Iris pigment epithelial cell (primary cell): ENCODE data around the gene NF1.
"Not testable (repeated sequence)": the region's sequence is repeated elsewhere in the genome, so short reads cannot be mapped to it uniquely, and the experiment has no call there.

Experiments
- DNase-seq: peaks from one replicate; pipeline ENCODE4 v3.0.0-alpha.2; 2011; ENCODE audit warnings: low read depth

The NF1 gene

GRCh38 chr17:31132977-31133376 lies 38.2 kb downstream of the NF1 start:
- DNase-seq, result no peak

DNA sequence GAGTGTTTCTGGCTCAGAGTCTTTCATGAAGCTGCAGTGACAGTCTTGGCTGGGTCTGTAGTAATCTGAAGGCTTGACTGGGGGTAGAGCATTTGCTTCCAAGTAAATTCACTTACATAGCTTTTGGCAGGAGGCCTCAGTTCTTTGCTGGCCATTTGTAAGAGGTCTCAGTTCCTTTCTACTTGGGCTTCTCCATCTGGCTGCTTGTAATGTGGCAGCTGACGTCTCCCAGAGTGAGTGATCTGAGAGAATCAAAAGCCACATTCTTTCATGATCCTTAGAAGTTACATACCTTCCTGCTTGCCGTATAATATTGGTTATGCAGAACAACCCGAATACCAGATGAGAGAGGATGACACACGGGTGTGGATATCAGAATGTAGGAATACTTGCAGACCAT lies 39.8 kb downstream of the NF1 start:
- peak; percentile 34 for DNase-seq

DNA sequence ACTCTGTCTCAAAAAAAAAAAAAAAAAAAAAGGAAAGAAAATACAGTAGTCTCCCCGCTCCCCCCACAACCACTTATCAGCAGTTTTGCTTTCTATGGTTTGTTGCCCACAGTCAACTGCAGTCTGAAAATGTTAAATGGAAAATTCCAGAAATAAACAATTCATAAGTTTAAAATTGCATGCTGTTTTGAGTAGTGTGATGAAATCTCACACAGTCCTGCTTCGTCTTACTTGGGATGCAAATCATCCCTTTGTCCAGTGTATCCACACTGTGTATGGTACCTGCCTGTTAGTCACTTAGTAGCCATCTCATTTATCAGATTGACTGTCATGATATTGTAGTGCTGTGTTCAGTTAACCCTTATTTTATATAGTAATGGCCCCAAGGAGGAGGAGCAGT lies 41.5 kb downstream of the NF1 start:
- no peak for DNase-seq

- no peak for DNase-seq
Measured at GRCh38 chr17:31140111-31140510, 45.3 kb downstream of the NF1 start.

DNA sequence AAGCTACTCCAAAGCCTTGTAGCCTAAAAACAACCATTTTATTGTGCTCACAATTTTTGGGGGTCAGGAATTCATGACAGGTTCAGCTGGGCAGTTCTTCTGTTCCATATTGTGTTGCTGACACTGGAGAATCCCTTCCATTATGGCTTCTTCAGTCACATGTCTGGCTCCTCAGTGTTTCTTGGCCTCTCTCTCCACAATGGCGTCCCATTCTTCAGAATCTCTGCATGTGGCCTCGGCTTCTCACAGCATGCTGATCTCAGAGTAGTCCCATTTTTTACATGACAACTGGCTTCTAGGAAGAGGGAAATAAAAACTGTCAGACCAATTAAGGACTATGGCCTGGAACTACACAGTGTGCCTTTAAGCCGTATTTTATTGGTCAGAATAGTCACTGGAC lies 49.7 kb downstream of the NF1 start:
- DNase-seq, result no peak

- no peak for DNase-seq
Measured at GRCh38 chr17:31144836-31145235, 50.1 kb downstream of the NF1 start.

DNA sequence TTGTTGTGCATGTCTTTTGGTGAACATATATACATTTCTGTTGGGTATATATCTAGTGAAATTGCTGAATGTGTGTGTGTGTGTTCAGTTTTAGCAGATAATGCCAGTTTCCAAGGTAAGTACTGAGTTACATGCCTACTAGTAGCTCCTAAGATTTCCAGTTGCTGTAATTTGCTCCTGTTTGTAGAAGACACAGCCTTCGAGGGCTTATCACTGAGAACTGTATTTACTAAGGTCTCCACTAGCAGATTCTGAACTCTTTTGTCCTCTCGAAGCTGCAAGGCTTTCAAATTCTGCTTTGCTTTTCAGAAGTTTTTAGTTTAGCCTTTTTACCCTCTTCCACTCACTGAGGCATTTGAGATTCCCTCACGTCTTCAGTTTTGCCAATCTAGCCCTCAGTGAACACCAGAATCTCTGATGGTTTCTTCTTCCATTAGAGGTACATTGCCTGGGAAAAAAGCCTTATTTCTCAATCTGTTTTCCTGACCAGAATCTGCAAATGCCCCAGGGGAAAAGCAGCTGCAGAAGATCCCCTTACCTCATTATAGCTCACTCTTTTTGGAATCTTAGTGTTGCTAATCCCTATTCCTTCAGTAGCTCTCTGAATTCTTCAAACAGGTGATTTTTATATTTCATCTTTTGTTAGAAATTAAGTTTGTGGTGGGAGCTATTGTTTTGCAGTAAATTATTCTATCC lies 52.9 kb downstream of the NF1 start:
- DNase-seq, result no peak

DNA sequence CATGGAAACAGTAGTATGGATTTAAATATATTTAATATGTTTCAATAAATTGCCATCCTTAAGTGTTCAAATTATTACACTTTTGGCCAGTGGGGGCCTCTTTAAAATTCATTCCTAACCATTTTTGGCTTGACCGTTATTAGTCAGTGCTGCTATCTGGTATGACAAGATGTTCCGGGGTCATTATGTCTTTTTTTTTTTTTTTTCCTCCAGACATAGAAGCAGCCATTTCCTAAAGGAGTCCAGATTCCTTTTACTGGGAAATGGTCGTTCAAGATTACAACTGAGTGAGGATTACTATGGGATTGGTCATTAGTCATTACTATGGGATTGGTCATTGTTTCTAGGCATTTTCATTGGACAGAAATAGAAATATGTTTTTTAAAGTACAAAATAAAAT lies 53.4 kb downstream of the NF1 start:
- DNase-seq, result no peak

- DNase-seq, result no peak
Measured at GRCh38 chr17:31152271-31152670, 57.5 kb downstream of the NF1 start.

GRCh38 chr17:31155208-31155810 lies 60.5 kb downstream of the NF1 start:
- peak; percentile 22 for DNase-seq

DNA sequence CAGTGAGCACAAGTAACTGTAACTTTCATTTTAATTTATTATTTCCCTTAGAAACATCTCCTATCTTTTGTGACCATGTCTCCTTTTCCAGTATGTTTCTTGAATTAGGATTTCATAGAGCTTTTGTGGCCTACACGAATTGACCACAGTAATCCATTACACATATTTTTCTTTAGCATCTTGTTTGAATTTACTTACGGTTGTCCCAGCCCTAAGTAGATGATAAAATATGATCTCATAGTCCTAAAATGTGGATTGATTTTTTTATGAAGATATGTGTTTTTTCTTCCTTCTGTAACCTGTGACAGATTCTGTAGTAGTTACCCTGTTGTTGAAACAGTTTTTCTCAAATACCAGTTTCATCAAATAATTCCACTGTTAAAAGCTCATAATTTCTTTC lies 61.5 kb downstream of the NF1 start:
- DNase-seq, result peak; percentile 70

DNA sequence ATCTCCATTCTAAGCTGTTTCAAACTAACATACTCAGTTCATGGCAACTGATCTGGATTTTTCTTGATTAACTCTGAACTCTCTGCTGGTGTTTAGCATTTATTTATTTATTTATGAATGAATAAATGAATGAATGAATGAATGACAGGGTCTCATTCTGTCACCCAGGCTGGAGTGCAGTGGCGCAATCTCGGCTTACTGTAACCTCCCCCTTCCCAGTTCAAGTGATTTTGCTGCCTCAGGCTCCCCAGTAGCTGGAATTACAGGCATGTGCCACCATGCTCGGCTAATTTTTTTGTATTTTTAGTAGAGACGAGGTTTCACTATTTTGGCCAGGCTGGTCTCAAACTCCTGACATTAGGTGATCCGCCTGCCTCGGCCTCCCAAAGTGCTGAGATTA lies 62.1 kb downstream of the NF1 start:
- not testable (repeated sequence) for DNase-seq

GRCh38 chr17:31158746-31159377 lies 64.1 kb downstream of the NF1 start:
- DNase-seq, result peak; percentile 26

DNA sequence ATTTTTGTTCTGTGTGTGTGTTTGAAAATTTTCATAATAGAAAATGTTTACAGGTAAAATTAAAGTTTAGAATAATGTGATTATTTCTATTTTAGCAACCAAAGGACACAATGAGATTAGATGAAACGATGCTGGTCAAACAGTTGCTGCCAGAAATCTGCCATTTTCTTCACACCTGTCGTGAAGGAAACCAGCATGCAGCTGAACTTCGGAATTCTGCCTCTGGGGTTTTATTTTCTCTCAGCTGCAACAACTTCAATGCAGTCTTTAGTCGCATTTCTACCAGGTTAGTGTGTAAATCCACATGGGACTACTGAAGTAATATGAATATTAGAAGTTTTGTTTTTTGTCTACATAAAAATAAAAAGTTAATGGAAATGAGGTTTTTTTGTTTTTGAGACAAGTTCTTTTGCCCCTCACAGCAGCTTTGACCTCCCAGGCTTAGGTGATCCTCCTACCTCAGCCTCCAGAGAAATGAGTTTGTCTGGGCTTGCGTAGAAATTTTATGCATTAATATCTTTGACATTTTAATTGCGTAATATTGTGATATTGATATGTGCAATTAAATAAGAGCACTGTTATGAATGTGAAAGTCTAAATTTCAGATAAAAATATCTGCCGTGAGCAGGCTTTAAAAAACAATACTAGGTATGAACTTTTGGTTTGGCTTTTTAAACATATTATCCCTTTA lies 68.5 kb downstream of the NF1 start:
- no peak for DNase-seq

- DNase-seq, result no peak
Measured at GRCh38 chr17:31167111-31167510, 72.3 kb downstream of the NF1 start.

GRCh38 chr17:31171701-31172100 lies 76.9 kb downstream of the NF1 start:
- peak; percentile 21 for DNase-seq

GRCh38 chr17:31172388-31172787 lies 77.6 kb downstream of the NF1 start:
- no peak for DNase-seq

GRCh38 chr17:31174215-31174614 lies 79.4 kb downstream of the NF1 start:
- no peak for DNase-seq

DNA sequence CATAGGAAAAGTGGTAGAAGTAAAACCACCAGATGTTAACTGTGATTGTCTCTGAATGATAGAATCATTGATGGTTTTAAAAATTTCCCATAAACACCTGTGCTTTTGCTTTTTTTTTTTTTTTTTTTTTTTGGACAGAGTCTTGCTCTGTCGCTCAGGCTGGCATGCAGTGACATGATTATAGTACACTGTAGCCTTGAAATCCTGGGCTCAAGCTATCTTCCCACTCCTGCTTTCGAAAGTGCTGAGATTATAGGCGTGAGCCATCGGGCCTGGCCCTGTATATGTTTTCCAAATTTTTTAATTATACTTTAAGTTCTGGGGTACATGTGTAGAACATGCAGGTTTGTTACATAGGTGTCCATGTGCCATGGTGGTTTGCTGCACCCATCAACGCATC lies 80.5 kb downstream of the NF1 start:
- no peak for DNase-seq

GRCh38 chr17:31176143-31176542 lies 81.4 kb downstream of the NF1 start:
- DNase-seq, result not testable (repeated sequence)

- not testable (repeated sequence) for DNase-seq
Measured at GRCh38 chr17:31178951-31179350, 84.2 kb downstream of the NF1 start.

DNA sequence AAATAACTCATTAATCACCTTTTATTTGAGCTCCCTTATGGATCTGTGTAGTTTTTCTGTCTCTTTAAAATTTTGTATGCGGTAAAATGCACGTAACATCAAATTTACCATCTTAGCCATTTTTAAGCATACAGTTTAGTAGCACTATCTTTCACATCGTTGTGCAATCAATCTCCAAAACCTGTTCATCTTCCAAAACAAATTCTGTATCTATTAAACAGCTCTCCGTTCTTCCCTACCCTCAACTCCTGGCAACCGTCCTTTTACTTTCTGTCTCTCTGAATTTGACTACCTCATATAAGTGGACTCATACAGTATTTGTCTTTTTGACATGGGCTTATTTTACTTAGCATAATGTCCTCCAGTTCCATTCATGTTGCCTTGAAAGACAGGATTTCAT lies 100.5 kb downstream of the NF1 start:
- DNase-seq, result no peak

GRCh38 chr17:31198026-31198425 lies 103.2 kb downstream of the NF1 start:
- peak; percentile 7 for DNase-seq
